NCI-H1694 treated with DMSO at 0.1 percent for 48 hours (cell line): ENCODE data around the gene WLS.
"Not testable (repeated sequence)": the region's sequence is repeated elsewhere in the genome, so short reads cannot be mapped to it uniquely, and the experiment has no call there.

Source experiments
- DNase-seq: peaks from one replicate; lab custom pipeline; 2025; lab: John Stamatoyannopoulos, UW

The WLS gene

DNA sequence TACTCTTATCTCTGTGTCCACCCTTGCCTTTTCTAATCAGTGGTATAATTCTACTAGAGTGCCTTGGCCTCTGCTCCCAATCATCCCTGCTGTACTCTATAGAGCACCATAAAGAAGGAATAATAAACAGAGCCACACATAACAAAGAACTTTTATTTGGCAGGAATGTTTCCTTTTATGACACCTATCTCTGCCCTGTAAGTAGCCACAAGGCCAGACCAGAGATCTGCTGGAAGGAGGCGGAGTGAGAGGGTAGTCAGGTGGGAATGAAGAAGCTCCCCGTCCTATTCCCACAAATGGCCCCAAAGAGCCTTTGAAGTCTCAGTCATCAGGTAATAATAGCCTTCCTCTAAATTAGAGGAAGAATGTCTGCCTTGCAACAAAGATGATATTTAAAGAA, 32.7 kb downstream of the WLS start:
- DNase-seq: no peak

DNA sequence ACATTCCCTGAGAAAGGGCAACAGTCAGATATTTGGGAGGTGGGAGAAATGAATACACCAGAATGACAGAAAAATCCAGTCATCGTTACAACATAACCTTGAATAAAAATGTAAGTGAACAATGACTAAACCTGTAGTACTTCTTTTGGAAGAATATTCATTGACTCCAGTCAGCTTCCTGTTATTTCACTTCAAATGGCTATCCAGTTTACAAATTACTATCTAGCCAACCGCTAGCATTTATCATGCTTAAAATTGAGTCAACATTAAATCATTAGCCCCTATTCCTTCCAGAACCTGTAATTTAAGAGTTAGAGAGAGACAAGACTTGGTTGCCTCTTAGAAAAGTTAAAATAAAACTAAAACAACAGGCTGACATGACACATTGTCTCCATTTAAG, 33.6 kb downstream of the WLS start:
- DNase-seq: no peak

DNA sequence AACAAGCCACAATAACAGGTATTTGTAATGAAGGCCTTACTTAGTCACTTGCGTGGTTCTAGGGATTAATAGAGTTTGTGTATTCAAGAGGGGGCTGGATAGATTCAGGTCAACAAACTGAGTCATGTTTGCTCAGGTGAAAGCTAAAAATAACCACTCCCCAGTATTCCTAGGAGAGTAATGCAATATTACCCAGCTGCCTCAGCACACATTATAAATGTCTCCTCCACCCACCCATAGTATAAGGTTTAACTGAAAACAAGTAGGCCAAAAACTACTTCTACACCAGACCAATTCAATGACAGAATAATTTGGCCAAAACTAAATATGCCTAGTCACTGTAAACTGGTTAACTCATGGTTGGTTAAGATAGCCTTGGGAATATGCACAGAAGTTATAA, 34.4 kb downstream of the WLS start:
- no peak for DNase-seq

DNA sequence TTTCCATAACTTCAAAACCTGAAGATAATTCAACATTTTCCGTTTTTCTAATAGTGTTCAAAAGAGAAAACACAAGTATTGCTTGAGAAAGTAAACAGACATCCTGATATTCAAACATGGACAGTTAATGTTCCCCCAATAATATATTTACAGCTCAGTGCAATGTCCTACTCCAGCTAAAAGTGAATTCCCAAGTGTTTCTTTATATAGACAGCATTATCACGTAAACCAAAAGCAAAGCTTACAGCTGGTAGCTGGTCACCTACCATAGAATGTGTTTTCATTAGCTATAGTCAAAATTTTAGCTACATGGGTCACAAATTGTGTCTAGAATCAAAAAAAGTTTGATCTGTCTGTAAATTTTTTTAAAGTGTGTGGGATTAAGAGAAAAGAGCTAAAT, 34.9 kb downstream of the WLS start:
- no peak for DNase-seq

DNA sequence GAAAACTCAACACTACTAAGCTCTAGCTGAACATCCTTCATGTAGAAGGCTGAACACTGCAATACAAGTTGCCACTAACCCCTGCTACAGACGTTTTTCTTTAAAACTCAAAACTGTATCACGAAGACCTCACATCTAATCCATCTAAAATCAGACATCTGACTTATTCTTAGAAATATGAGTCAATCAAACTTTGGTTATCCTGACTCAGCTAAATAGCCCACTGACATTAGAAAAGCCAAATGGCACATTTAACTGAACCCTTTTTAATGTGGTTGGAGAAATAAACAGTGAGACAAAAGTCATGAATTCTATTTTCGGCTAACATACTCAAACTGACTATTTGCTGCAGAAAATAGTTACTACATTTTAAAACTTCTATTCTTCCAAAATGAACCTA, 35.6 kb downstream of the WLS start:
- no peak for DNase-seq

DNA sequence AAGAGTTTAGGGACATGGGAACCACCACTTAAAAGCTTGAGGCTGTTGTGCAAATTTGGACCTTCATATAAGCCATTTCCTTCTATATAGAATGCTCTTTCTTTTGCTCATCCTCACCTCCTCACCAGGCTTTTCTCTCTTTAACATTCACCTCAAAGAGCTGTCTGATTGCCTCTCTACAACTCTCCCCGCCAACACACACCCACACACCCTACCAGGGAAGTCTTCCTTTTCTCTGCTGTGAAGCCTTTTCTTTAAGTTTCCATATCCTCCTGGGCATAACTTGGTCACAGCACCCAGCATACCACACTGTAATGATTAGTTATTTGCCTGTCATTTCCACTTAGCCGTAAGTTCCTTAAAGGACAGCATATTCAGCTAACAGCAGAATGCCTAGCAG, 40.6 kb downstream of the WLS start:
- no peak for DNase-seq

DNA sequence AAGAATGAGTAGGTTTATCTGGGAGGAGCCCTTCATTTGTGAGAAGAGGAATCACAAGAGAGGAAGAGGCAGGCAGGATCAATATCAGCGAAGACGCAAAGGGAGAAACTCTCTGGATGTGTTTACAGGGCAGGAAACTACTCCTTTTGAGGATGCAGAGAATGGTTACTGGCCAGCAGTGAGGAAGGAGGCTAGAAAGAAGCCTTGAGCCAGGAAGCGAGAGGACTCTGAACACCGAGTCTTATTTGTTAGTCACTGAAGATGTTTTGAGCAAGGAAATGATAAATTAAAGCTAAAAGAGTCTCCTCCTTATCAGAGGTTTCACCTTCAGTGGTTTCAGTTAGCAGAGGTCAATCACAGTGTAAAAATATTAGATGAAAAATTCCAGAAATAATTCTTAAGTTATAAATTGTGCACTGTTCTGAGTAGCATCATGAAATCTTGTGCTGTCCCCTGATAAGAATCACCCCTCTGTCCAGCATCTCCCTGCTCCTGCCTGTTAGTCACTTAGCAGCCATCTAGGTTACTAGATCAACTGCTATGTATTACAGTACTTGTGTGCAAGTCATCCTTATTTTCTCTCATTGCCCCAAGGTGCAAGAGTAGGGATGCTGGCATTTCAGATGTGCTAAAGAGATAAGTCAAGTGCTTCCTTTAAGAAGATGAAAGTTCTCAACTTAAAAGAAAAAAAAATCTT, 43.5 kb downstream of the WLS start:
- DNase-seq: no peak

DNA sequence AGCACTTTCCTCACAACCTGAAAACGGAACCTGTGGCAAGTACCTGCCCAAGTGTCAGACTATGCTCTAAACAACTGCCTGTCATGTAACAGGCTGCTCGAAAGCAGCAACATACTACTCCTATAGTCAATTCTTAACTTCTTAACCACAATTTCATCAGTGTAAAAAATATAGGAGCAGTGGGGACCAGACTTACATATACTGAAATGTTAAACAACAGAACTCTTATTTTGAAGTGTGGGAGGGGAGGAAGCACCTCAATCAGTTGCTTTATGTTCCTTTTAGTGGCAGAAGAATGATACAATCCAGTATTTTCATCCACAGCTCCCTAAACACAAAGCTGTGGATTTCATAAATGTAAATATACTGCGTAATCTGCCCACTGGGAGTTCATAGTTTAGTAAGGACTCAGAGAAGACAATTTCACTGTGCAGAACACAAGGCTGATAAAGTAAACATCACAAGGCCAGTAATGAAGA, 44.2 kb downstream of the WLS start:
- no peak for DNase-seq

DNA sequence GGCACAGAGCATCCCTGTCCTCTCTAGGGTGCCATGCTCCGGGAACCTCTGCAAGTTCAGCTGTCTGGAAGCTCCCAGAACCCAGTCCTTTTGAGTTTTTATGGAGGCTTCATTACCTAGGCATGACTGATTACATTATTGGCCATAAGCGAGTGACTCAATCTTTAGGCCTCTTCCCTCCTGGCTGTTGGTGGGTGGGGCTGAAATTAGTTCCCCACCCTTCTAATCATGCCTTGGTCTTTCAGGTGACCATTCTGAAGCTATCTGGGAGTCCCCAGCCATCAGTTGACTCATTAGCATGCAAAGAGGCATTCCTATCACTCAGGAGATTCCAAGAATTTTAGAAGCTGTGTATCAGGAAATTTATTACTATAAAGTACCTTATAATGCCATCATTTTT, 46.6 kb downstream of the WLS start:
- DNase-seq: no peak

DNA sequence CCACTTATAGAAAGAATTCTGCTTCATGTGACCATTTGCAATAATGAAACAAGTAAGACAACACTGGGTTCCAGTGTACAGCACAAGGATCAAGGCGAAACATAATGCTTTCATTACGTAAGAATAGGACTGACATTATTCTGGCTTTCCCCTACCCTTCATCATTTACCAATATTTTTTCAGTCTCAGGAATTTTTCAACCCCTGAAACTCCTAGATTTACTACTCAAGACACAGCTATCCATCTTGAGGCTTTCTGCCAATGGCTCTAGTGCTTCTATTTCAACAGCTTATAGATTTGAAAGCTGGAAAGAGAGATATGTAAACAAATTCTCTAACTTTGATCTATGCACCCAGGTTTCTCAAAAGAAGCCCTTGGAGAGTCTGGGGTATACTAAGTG, 48.4 kb downstream of the WLS start:
- no peak for DNase-seq

DNA sequence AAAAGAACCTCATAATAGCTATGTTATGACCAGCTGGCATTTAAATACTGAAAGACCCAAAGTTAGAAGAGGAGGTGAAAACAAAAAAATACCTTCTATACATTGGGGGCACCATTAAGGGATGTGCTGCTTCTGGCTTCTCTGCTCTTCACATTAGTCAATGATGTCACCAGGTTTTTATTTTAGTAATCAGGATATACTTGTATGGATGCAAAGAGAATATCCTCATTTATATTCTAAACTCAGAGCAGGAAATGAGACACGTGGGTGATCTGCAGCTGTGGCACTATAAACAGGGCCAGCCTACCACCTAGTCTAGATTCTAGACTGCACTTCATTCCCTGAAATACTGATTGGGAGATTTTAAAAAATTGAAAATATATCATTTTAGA, 51.2 kb downstream of the WLS start:
- no peak for DNase-seq

DNA sequence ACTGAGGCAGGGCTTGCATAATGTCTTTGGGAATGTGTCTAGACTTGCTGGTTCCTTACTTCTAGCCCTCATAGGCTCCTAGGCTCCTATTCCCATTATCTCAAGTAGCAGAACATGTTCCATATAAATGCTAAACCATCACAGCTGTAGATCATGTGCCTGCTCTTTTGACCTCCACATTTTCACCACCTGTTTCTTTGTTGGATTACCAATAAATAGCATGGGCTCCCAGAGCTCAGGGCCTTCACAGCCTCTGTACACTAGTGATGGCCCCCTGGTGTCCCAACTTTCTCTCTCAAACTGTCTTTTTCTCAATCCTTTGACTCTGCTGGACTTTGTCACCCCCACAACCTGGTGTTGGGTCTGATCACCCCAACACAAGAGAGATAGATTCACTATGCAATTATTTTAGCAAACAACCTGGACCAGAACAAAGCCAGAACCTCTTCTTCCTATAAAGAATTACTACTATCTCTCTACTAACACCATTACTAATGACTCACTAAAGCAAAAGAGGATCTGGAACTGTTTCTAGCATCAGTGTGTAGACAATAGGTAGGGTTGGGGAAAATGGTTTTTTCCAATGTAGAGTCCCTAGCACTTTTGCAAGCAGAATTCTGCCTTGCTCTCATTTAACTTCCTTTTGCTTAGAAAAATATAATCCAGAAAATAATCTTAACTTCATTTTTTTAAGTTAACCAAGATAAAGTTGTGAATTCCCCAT, 51.7 kb downstream of the WLS start:
- no peak for DNase-seq

DNA sequence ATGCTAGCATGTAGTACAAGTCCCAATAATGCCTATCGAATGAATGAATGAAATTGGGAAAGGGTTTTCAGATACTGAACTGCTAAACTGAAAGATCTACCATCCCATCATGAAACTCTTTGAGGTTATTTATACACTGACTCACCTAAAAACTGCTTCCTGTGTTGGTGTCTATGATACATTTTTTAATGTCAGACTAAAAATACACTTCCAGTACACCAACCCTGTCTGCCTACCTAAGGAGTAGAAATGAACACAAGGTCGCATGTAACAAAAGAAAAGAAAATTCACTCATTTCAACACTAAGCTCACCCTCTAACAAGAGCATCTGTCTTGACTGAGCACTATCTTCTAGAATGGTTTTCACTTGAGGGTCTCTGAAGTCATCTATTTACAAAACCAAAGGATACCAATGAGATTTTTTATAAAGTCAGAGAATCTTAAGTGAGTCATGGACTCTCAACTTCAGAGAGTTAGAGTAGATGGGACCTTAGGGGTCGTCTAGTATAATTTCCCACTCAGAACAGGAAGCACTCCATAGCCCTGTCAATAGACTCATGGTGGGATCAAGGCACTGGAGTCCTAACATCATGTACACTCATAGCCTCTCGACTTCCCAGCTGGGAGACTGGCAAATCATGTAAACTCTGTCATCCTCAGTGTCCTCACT, 53.4 kb downstream of the WLS start:
- DNase-seq: no peak

DNA sequence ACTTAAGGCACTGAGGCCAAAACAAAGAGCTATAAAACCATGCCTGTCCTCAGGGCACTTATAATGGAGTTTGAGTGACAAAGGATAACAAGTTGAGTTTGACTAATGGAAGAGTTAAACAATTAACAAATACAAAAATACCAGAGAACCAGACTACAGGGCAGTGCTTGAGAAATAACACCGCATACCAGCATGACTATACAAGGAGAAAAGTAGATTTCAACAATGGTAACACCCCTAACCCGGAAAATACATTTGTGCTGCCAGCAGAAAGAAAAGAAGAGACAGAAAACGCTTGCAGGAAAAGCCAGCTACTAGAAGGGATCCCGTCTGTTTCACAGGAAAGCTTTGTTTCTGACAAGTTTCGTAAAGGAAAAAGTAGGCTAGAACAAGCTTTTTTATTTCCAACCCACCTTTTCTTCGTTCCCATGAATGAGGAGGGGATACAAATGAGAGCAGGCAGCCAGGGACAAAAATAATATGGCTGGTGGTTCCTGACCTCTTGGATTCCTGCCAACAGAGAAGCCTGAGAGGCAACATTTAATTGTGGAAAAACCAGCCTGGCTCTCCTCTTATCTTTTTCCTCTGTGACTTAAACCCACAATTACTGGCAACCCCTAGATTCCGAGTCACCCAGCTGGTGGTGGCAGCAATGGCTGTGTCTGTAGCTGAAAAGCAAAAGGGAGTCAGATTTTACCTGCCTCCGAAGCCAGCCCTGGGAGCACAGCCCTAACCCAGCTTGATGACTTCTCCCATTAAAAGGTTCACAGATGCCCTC, 56.5 kb downstream of the WLS start:
- peak; percentile 13 for DNase-seq

DNA sequence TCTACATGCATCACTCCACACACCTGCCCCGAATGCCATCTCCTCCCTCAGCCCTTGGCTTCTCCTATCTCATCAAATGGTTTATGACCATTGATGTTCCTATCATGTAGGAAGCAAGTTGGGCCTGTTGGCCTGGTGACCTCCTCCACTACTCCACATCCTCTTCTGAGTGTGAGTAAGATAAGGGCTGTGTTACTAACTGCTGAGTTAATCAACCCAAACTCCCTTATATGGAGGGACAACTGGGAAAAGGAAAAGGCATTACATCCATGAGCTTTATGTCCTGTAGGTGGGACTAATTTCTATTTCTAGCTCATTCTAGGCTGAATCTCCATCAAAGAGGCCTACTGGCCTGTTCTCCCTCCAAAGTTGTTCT, 57.6 kb downstream of the WLS start:
- no peak for DNase-seq

DNA sequence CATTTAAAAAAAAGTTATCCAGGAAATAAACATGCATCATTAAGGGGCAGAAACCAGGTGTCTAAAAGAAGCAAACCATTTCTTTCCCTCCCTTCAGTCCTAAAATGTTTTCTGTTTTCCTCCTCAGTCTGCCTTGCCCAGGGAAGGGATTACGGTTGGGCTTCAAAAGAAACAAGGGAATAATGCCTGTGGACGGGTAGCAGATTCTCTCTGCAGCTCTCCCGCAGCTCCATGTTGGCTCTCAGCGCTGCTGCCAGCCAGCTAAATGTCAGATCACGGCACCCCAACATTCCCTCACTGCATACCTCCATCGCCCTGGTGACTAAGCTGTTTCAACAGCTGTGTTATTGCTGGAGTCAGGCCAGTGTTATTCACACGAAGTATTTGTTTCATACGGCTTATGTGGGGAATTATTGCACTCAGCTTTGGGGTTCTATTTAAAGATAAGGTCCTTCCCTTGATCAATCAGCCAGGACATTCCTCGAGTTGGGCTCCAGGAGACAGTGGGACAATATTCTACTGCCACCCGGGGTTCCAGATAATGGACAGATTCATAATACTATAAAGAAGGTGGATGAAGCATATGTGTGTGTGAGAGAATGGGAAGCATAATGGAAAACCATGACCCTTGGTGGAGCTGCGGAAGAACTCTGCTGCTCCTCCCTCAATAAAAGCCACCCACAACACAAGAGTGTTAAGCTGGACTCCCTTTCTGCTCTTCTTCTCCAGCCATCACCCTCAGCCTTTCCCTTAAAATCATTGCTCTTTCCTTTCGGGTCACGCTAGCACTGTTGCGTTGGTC, 58.2 kb downstream of the WLS start:
- DNase-seq: peak; percentile 50

DNA sequence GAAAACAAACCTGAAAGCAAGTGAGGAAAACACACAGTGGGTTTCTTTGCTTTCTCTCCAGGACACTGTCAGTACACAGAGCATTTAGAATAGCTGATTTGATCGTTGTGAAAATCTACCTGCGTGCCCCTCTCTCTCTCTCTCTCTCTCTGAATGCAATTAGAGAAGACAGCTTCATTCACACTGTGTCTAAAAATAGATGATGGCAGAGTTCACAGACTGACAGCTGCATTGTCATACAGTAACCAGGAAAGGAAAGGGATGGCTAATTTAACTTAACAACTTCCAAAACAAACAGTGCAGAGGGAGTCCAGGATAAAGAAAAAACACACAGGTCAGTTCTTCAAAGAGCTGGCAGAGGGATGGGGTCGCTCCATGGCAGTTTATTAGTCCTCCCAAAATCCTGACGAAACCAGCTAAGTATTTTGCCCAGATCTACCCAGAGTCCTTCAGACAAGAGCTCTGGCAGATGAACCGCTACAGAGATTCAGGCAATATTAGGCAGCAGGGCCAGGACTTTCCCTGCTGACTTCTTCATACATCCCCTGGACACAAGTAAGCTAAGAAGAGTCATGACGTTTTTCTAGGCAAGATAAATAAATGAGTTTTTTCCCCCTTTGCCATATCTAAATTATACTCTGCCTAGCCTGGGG, 58.9 kb downstream of the WLS start:
- DNase-seq: peak; percentile 37

DNA sequence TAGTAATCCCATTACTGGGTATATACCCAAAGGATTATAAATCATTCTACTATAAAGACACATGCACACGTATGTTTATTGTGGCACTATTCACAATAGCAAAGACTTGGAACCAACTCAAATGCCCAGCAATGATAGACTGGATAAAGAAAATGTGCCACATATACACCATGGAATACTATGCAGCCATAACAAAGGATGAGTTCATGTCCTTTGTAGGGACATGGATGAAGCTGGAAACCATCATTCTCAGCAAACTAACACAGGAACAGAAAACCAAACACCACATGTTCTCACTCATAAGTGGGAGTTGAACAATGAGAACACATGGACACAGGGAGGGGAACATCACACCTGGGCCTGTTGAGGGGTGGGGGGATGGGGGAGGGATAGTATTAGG, 60.5 kb downstream of the WLS start:
- not testable (repeated sequence) for DNase-seq

DNA sequence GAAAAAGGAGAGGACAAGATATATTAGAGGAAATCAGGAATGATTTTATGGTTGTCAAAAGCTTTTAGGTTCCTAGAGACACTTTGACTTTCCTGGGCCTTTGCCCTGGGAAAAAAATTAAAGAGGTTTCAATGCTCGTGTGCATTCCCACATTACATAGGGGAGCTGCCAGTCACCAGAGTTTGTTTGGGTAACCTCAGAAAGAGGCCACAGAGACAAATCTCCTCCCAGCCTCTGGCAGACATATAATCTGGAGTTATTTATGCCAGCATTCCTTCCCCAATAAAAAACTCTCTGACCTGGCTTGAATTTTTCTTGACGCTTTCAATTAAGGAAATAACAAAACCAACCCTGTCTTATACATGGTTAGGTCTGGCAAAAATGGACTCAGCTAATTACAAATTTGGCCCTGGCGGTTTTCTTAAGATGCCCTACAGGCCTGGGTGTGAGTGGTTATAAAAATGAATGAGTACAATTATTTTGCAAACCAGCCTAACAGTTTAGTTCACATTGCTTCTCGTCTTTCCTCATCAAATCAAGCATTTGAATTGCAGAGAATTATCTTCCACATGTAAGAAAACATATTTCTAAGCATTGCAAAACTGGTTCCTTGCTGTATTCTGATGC, 63.7 kb downstream of the WLS start:
- DNase-seq: no peak

DNA sequence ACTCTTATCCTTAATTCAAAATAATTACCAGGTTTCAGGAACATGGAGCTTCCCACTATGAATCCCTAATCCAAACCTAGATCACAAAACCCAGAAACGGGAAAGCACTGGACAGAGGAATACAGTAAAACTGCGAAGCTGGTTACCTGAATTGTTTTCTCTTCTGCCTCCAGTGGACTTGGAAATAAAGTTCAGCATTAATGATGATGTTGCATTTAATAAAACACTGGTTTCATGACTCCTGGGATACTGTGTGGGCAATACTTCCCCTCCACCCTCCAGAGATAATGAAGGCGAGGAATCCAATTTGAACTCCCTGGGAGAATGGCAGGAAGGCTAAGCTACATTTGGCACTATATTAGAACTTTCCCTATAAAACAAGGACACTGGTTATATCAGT, 65.1 kb downstream of the WLS start:
- DNase-seq: no peak

DNA sequence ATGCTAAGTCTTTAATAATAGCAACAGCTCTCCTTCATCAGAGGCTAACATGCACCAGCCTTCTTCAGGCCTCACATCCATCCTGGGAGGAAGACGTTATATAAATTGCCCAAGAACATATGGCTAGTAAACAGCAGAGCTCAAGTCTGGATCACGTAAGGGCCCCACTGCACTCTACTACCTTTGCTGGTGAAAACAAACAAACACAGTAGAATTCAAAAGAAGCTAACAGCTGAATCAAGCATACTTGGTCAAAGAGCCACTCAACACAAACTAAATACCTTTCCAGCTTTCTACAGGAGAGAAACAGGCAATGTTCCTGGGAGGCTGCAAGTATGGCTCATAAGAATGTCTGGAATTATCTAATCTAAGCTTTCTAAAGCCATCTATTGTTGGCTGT, 66.0 kb downstream of the WLS start:
- no peak for DNase-seq
